Ishikawa (cell line): ENCODE data around the gene APEX2.

Experiments
- CEBPB ChIP-seq: IDR thresholded peaks from 2 replicates; pipeline ENCODE4 v1.6.1; 2012
- CREB1 ChIP-seq: IDR thresholded peaks from 2 replicates; pipeline ENCODE4 v1.6.1; 2012; ENCODE audit warnings: low read depth
- EGR1 ChIP-seq: IDR thresholded peaks from 2 replicates; pipeline ENCODE4 v1.6.1; 2012
- EP300 ChIP-seq: IDR thresholded peaks from 2 replicates; pipeline ENCODE4 v1.6.1; 2012; ENCODE audit warnings: borderline replicate concordance
- FOXM1 ChIP-seq: IDR thresholded peaks from 2 replicates; pipeline ENCODE4 v1.6.1; 2012; ENCODE audit warnings: low read depth, borderline replicate concordance
- MAX ChIP-seq: IDR thresholded peaks from 2 replicates; pipeline ENCODE4 v1.6.1; 2012
- NFIC ChIP-seq: IDR thresholded peaks from 2 replicates; pipeline ENCODE4 v1.6.1; 2012
- RAD21 ChIP-seq: IDR thresholded peaks from 2 replicates; pipeline ENCODE4 v1.6.1; 2012; ENCODE audit warnings: low read depth
- REST ChIP-seq: IDR thresholded peaks from 2 replicates; pipeline ENCODE4 v1.6.1; 2012; ENCODE audit warnings: low read depth, mild to moderate bottlenecking
- TAF1 ChIP-seq: IDR thresholded peaks from 2 replicates; pipeline ENCODE4 v1.6.1; 2012; ENCODE audit warnings: low read depth, mild to moderate bottlenecking
- TCF12 ChIP-seq: IDR thresholded peaks from 2 replicates; pipeline ENCODE4 v1.6.1; 2012; ENCODE audit warnings: low read depth
- TEAD4 ChIP-seq: IDR thresholded peaks from 2 replicates; pipeline ENCODE4 v1.6.1; 2012
- USF1 ChIP-seq: IDR thresholded peaks from 2 replicates; pipeline ENCODE4 v1.6.1; 2012
- YY1 ChIP-seq: IDR thresholded peaks from 2 replicates; pipeline ENCODE4 v1.6.1; 2012; ENCODE audit warnings: low read depth
- ZBTB7A ChIP-seq: IDR thresholded peaks from 2 replicates; pipeline ENCODE4 v1.6.1; 2012; ENCODE audit warnings: low read depth

APEX2 gene

DNA sequence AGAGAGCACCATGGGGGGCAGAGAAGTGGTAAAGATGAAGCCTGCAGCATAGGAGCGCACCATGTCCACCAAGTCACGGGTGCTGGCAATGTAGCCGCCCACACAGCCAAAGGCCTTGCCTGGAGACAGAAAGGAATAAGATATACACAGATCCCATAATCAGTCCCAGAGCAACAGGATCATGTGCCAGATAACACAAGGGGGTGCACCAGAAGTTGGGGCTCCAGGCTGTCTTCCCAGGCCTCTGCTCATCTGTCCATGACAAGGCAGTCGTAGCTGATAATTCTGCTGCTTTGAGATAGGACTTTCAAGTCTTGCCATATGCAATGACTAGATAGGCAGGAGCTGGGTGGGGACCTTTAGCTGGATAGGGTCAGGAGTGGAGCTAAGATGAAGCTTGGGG lies 14.7 kb downstream of the APEX2 start:
- TF ChIP-seq RAD21 (no peak), FOXM1 (no peak), YY1 (no peak), NFIC (no peak), CREB1 (no peak), REST (no peak), EP300 (no peak), TAF1 (no peak)

DNA sequence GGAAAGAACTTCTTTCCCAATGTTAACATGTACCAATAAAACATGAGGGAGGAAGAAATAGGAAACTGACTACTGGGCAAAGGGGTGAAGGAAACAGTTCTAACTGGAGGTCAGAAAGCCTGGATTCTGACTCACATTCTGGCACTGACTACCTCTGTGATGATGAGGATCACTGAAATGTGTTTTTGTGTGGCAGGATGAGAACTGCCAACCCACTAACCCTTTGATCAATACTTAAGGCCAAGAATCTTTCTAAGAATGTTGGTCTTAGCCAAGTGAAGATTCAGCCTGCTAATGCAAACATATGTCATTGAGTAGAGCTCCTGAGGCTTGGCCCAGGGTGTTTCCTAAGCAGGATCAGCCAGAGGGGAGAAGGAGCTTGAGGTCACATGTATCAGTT lies 26.0 kb downstream of the APEX2 start:
- TF ChIP-seq RAD21, result no peak
- no peak for TF ChIP-seq EGR1
- TF ChIP-seq CREB1, result no peak
- TF ChIP-seq NFIC, result no peak

GRCh38 chrX:55026840-55027239 lies 26.7 kb downstream of the APEX2 start:
- TF ChIP-seq CEBPB (no peak), ZBTB7A (no peak), YY1 (no peak), RAD21 (no peak), FOXM1 (no peak), CREB1 (no peak), EP300 (no peak), USF1 (no peak), NFIC (no peak), REST (no peak), TEAD4 (no peak), EGR1 (no peak), TAF1 (no peak), TCF12 (no peak)

GRCh38 chrX:55028040-55028439 lies 27.9 kb downstream of the APEX2 start:
- TF ChIP-seq TCF12 (no peak), TAF1 (no peak), RAD21 (no peak), MAX (no peak), EP300 (no peak), YY1 (no peak), REST (no peak), USF1 (no peak), NFIC (no peak), ZBTB7A (no peak), FOXM1 (no peak), CEBPB (no peak), EGR1 (no peak), CREB1 (no peak), TEAD4 (no peak)

DNA sequence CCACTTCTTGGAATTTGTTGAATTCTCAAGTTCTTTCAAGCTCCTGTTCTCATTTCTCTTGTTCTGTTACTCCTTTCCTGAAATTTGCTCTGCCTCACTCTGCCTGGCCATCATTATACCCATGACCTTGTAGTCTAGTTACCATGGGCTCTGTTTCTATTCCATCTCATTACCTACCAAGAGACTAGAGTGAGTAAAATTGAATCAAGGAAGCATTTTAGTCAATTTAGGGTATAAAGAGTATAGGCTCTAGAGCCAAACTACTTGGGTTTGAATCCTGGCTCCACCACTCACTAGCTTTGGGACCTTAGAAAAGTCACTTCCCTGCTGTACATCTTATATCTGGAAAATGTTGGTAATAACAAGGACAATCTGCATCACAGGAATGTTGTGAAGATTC lies 28.4 kb downstream of the APEX2 start:
- no peak for TF ChIP-seq NFIC
- no peak for TF ChIP-seq CEBPB
- TF ChIP-seq YY1, result no peak
- TF ChIP-seq TEAD4, result no peak
- no peak for TF ChIP-seq EGR1
- no peak for TF ChIP-seq RAD21
- no peak for TF ChIP-seq CREB1
- TF ChIP-seq EP300, result no peak
- no peak for TF ChIP-seq TAF1
- no peak for TF ChIP-seq REST
- TF ChIP-seq ZBTB7A, result no peak
- TF ChIP-seq FOXM1, result no peak
- no peak for TF ChIP-seq TCF12
- no peak for TF ChIP-seq MAX
- no peak for TF ChIP-seq USF1
